ENCODE results near the gene CEBPG. TPM values are rescaled to one million over a fixed set of nuclear protein-coding genes. Genes with fewer than 3 reads are reported as not detected.

CEBPG gene
- 10 to 100 TPM; 18.3 to 26.4 TPM for total RNA-seq
- polyA plus RNA-seq (ENCODE audit: insufficient read length in 6 of 6) = 10 to 100 TPM; 17.8 to 22.3 (median 19.3) TPM
- long read RNA-seq, donor 1, full-length matches to known transcripts = 19 of 19 reads
- long read RNA-seq, donor 1, partial matches to known transcripts = 0 of 19 reads
- long read RNA-seq, donor 1, other reads (novel, unspliced or antisense) = 0 of 19 reads
- long read RNA-seq, donor 2, full-length matches to known transcripts = 13 of 22 reads
- long read RNA-seq, donor 2, partial matches to known transcripts = 9 of 22 reads
- long read RNA-seq, donor 2, other reads (novel, unspliced or antisense) = 0 of 22 reads
- long read RNA-seq, donor 3, full-length matches to known transcripts = 11 of 11 reads
- long read RNA-seq, donor 3, partial matches to known transcripts = 0 of 11 reads
- long read RNA-seq, donor 3, other reads (novel, unspliced or antisense) = 0 of 11 reads
- long read RNA-seq, donor 4, full-length matches to known transcripts = 7 of 8 reads
- long read RNA-seq, donor 4, partial matches to known transcripts = 0 of 8 reads
- long read RNA-seq, donor 4, other reads (novel, unspliced or antisense) = 1 of 8 reads
- long read RNA-seq, donor 5, full-length matches to known transcripts = 21 of 21 reads
- long read RNA-seq, donor 5, partial matches to known transcripts = 0 of 21 reads
- long read RNA-seq, donor 5, other reads (novel, unspliced or antisense) = 0 of 21 reads
- long read RNA-seq, donor 6, full-length matches to known transcripts = 11 of 11 reads
- long read RNA-seq, donor 6, partial matches to known transcripts = 0 of 11 reads
- long read RNA-seq, donor 6, other reads (novel, unspliced or antisense) = 0 of 11 reads
- long read RNA-seq, donor 7, full-length matches to known transcripts = 6 of 6 reads
- long read RNA-seq, donor 7, partial matches to known transcripts = 0 of 6 reads
- long read RNA-seq, donor 7, other reads (novel, unspliced or antisense) = 0 of 6 reads
- long read RNA-seq, donor 8, full-length matches to known transcripts = 10 of 17 reads
- long read RNA-seq, donor 8, partial matches to known transcripts = 7 of 17 reads
- long read RNA-seq, donor 8, other reads (novel, unspliced or antisense) = 0 of 17 reads
- long read RNA-seq, donor 9 = 0 reads
- long read RNA-seq, donor 10, full-length matches to known transcripts = 27 of 29 reads
- long read RNA-seq, donor 10, partial matches to known transcripts = 0 of 29 reads
- long read RNA-seq, donor 10, other reads (novel, unspliced or antisense) = 2 of 29 reads
- long read RNA-seq, donor 11 = 0 reads
- long read RNA-seq, donor 12, full-length matches to known transcripts = 11 of 11 reads
- long read RNA-seq, donor 12, partial matches to known transcripts = 0 of 11 reads
- long read RNA-seq, donor 12, other reads (novel, unspliced or antisense) = 0 of 11 reads

- Histone ChIP-seq H3K36me3 (no peaks in the 10 kb centered on the region), H3K9me3 (no peaks in the 10 kb centered on the region), H3K4me1 (peaks cover 20 to 40% of the 10 kb centered on the region in 2 donors), H3K27ac (peak within 1 kb of the TSS; percentile 91 to 96), H3K4me3 (peak within 1 kb of the TSS; percentile 57 to 78), H3K27me3 (no peaks in the 10 kb centered on the region)
- peak; percentile 90 to 97 (median 94) for DNase-seq
- peak; percentile 98 for ATAC-seq
- intact Hi-C loops (cut with DNase I) = no loop called here
- no peak for TF ChIP-seq CTCF (IDR thresholded peaks at IDR 0.05)
These were observed at the start of gene CEBPG for GRCh38 chr19:33373453-33374235. Gene CEBPG, plus strand, starts transcription at chr19:33373709. Its CDS starts 5,531 bp downstream, at chr19:33379240.

- Histone ChIP-seq H3K36me3 (no peaks in the 10 kb centered on the region), H3K4me1 (peaks cover 0 to 5% of the 10 kb centered on the region in 2 donors), H3K9me3 (peaks cover 0 to 10% of the 10 kb centered on the region in 2 donors), H3K27me3 (peaks cover 0 to 5% of the 10 kb centered on the region in 2 donors), H3K4me3 (no peak overlapping the region), H3K27ac (no peak overlapping the region)
- intact Hi-C loops (cut with DNase I) = no loop called here
- no peak for ATAC-seq
- TF ChIP-seq CTCF (IDR thresholded peaks at IDR 0.05) = no peak
- DNase-seq = no peak
These were observed 48.9 kb upstream of the CEBPG start for GRCh38 chr19:33324628-33325027.

GRCh38 chr19:33325920-33326319 lies 47.6 kb upstream of the CEBPG start:
- H3K9me3 ChIP-seq = peaks cover 0 to 10% of the 10 kb centered on the region in 2 donors
- intact Hi-C loops (cut with DNase I) = no loop called here
- H3K4me1 ChIP-seq = peaks cover 0 to 18% of the 10 kb centered on the region in 2 donors
- H3K4me3 ChIP-seq = no peak overlapping the region
- no peaks in the 10 kb centered on the region for H3K36me3 ChIP-seq
- DNase-seq (no peak), ATAC-seq (no peak)
- peaks cover 0 to 5% of the 10 kb centered on the region in 2 donors for H3K27me3 ChIP-seq
- no peak for TF ChIP-seq CTCF (IDR thresholded peaks at IDR 0.05)
- H3K27ac ChIP-seq = no peak overlapping the region

GRCh38 chr19:33329060-33329459 lies 44.4 kb upstream of the CEBPG start:
- H3K4me3 ChIP-seq = no peak overlapping the region
- ATAC-seq (no peak), DNase-seq (no peak)
- H3K9me3 ChIP-seq = peaks cover 0 to 7% of the 10 kb centered on the region in 2 donors
- peaks cover 0 to 5% of the 10 kb centered on the region in 2 donors for H3K27me3 ChIP-seq
- TF ChIP-seq CTCF (IDR thresholded peaks at IDR 0.05) = no peak
- no peak overlapping the region for H3K27ac ChIP-seq
- H3K4me1 ChIP-seq = peaks cover 0 to 29% of the 10 kb centered on the region in 2 donors
- intact Hi-C loops (cut with DNase I) = no loop called here
- H3K36me3 ChIP-seq = no peaks in the 10 kb centered on the region

Data from left lung (tissue), 14 donors.